Measurements from ENCODE around the gene C1QTNF9B.

- TF ChIP-seq CTCF (IDR thresholded peaks at IDR 0.05) (no peak), POLR2A (IDR thresholded peaks at IDR 0.05) (no peak)
Measured at GRCh38 chr13:23858546-23858945, 38.8 kb downstream of the C1QTNF9B start.
